ENCODE results near the gene APPL2. TPM values are rescaled to one million over a fixed set of nuclear protein-coding genes. Genes with fewer than 3 reads are reported as not detected.

APPL2 gene
- polyA plus RNA-seq, 2 of the 4 experiments (the other 2 are of a cell fraction): 24.1 to 62.6 TPM

DNA sequence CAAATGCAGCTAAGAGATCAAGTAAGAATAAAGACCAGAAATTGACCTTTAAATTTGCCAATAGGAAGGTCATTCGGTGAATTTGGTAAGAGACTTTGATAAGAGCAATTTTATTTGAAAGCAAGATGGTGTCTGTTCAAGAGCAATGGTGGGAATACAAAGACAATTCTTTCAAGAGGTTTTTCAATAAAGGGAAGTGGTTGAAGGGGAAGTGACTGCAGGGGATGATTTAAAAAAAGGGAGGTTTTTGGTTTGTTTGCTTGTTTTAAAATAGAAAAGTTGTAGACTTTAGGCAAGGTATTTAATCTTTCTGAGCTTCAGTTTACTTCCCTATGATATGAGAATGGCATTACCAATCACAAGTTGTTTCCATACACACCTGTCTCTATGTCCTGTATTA, 4.3 kb upstream of the APPL2 start (continued):
- TF ChIP-seq, protein P1, sequence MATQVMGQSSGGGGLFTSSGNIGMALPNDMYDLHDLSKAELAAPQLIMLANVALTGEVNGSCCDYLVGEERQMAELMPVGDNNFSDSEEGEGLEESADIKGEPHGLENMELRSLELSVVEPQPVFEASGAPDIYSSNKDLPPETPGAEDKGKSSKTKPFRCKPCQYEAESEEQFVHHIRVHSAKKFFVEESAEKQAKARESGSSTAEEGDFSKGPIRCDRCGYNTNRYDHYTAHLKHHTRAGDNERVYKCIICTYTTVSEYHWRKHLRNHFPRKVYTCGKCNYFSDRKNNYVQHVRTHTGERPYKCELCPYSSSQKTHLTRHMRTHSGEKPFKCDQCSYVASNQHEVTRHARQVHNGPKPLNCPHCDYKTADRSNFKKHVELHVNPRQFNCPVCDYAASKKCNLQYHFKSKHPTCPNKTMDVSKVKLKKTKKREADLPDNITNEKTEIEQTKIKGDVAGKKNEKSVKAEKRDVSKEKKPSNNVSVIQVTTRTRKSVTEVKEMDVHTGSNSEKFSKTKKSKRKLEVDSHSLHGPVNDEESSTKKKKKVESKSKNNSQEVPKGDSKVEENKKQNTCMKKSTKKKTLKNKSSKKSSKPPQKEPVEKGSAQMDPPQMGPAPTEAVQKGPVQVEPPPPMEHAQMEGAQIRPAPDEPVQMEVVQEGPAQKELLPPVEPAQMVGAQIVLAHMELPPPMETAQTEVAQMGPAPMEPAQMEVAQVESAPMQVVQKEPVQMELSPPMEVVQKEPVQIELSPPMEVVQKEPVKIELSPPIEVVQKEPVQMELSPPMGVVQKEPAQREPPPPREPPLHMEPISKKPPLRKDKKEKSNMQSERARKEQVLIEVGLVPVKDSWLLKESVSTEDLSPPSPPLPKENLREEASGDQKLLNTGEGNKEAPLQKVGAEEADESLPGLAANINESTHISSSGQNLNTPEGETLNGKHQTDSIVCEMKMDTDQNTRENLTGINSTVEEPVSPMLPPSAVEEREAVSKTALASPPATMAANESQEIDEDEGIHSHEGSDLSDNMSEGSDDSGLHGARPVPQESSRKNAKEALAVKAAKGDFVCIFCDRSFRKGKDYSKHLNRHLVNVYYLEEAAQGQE (IDR thresholded peaks at IDR 0.05): no peak
- TF ChIP-seq TFCP2L1 (CRISPR knock-in tag; IDR thresholded peaks at IDR 0.05): no peak

DNA sequence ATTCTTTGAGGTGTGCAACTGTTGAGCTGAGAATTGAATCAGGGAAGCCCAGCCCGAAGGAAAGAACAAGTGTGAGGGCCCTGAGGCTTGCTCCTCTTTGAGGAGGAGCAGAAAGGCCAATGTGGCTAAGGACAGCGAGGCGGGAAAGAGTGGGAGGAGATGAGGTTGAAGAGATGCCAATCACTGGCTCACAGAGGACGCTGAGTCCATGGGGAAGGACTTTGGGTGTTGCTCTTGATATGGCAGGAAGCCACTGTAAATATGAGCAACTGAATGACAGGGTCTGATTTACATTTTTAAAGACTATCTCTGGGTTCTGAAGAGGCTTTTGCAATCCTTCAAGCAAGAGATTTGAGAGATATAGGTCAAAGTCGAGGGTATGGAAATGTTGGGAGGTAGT, 3.3 kb upstream of the APPL2 start:
- no peak for ATAC-seq
- POLR2A ChIA-PET: no interaction called here

DNA sequence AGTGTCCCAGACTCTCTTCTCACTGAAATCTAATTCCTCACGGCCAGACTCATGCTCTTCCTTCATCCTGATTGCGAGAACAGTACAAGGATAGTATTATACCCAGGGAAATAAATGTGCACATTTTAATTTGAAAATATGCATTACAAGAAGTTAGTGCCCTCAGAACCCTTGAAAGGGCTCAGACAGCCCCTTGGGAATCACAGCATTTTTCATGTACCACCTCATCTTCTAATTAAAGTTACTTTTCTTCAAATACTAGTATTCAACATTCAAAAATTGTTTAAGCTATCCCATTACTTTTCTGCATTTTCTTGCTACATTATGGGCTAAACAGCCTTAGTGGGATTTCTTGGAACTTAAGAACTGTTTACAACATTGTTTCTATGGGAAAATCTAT, 1.7 kb upstream of the APPL2 start:
- ChIA-PET CTCF (no interaction called here), POLR2A (no interaction called here)
- no peak for ATAC-seq
- FAIRE-seq: no peak
- TF ChIP-seq POLR2A (IDR thresholded peaks at IDR 0.05; ENCODE audit: low read length) (no peak), MAFK (IDR thresholded peaks at IDR 0.05; ENCODE audit: partially characterized antibody) (no peak), FOSB (CRISPR knock-in tag; IDR thresholded peaks at IDR 0.05) (no peak), CBX8 (IDR thresholded peaks at IDR 0.05) (no peak), RFX5 (IDR thresholded peaks at IDR 0.05) (no peak), MYC (IDR thresholded peaks at IDR 0.05; ENCODE audit: borderline replicate concordance, low read length) (no peak), JUNB (IDR thresholded peaks at IDR 0.05) (no peak), KDM1A (IDR thresholded peaks at IDR 0.05; ENCODE audit: low read depth) (no peak), NPAS2 (CRISPR knock-in tag; IDR thresholded peaks at IDR 0.05; ENCODE audit: borderline replicate concordance) (no peak), SREBF2 (IDR thresholded peaks at IDR 0.05) (no peak), ZC3H11A (IDR thresholded peaks at IDR 0.05) (no peak), GATA3 (IDR thresholded peaks at IDR 0.05; ENCODE audit: borderline replicate concordance) (no peak), EHF (CRISPR knock-in tag; IDR thresholded peaks at IDR 0.05) (no peak), HOXA7 (CRISPR knock-in tag; IDR thresholded peaks at IDR 0.05) (no peak)
- TF ChIP-seq, protein P1 (IDR thresholded peaks at IDR 0.05): no peak
- TF ChIP-seq, protein P2, sequence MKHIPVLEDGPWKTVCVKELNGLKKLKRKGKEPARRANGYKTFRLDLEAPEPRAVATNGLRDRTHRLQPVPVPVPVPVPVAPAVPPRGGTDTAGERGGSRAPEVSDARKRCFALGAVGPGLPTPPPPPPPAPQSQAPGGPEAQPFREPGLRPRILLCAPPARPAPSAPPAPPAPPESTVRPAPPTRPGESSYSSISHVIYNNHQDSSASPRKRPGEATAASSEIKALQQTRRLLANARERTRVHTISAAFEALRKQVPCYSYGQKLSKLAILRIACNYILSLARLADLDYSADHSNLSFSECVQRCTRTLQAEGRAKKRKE (CRISPR knock-in tag; IDR thresholded peaks at IDR 0.05; ENCODE audit: low read depth): no peak
- no peak overlapping the region for H3K4me3 ChIP-seq
- H3K27ac ChIP-seq: no peak overlapping the region
- H3K4me1 ChIP-seq: peaks cover 14% of the 10 kb centered on the region; the same call in 2 of the 3 replicates
- no peak overlapping the region for H3K4me2 ChIP-seq
- DNase-seq (ENCODE audit: low read depth in 1 of 2, low spot score in 1 of 2): no peak
- H3K9me3 ChIP-seq: no peaks in the 10 kb centered on the region
- 88% methylated on average over 2 of the region's 2 CpGs for WGBS (ENCODE audit: missing lambda C conversion rate)

More for the DNA sequence above, 3.3 kb upstream of the APPL2 start:
- CTCF ChIA-PET: interaction anchor here (0.7 kb wide), 1 partner anchor 532 kb away, joined by 4 read pairs; no protein-coding TSS in a partner anchor
- no peak overlapping the region for H3K4me2 ChIP-seq
- TF ChIP-seq HOXA7 (CRISPR knock-in tag; IDR thresholded peaks at IDR 0.05) (no peak), RARB (CRISPR knock-in tag; IDR thresholded peaks at IDR 0.05) (no peak), PHF8 (IDR thresholded peaks at IDR 0.05; ENCODE audit: borderline replicate concordance, low read depth) (no peak), CEBPB (IDR thresholded peaks at IDR 0.05) (no peak), RFX5 (IDR thresholded peaks at IDR 0.05) (no peak), POLR2AphosphoS2 (conservative IDR thresholded peaks at IDR 0.05; ENCODE audit: low read length) (no peak), RCOR1 (IDR thresholded peaks at IDR 0.05; ENCODE audit: low read depth, low read length) (no peak)
- peaks cover 7% of the 10 kb centered on the region; the same call in 2 of the 3 replicates for H3K4me1 ChIP-seq
- H3K9me3 ChIP-seq: no peaks in the 10 kb centered on the region
- H3K27ac ChIP-seq: no peak overlapping the region
- no peak for DNase-seq (ENCODE audit: low read depth in 1 of 2, low spot score in 1 of 2)
- no peak for FAIRE-seq
- no peak overlapping the region for H3K4me3 ChIP-seq
- 53% methylated on average over 5 of the region's 5 CpGs for WGBS (ENCODE audit: missing lambda C conversion rate)

All from A549 (cell line).